Psoas muscle (tissue), 8 donors: ENCODE measurements around the gene B3GAT3. TPM values are rescaled to one million over a fixed set of nuclear protein-coding genes. Genes with fewer than 3 reads are reported as not detected.

Experiments
- ATAC-seq, 4 donors: fragments of 200-7000 bp; cut with Tn5 transposase; one replicate each; pipeline ENCODE4 v1.9.1; 2020; ENCODE audit warnings: moderate library complexity in 3 of 4, mild to moderate bottlenecking in 2 of 4
- DNase-seq, 2 donors: peaks; one replicate each; pipeline ENCODE4 v3.0.0-alpha.2; 2020
- H3K27ac ChIP-seq: fragments of 200-600 bp; one replicate; pipeline ENCODE4 v1.8.0; 2022
- H3K27me3 ChIP-seq, 3 donors: fragments of 200-600 bp in 1 of 3; one replicate each; pipeline versions ENCODE4 v1.6.1 to v1.8.0; 2013 to 2022; ENCODE audit warnings: low read length in 2 of 3, mild to moderate bottlenecking in 2 of 3, moderate library complexity in 1 of 3; ENCODE audit not compliant: insufficient read depth in 3 of 3
- H3K36me3 ChIP-seq, 2 donors: fragments of 200-600 bp in 1 of 2; one replicate each; pipeline versions ENCODE4 v1.6.1 to v1.8.0; 2013 to 2022; ENCODE audit warnings: low read depth in 1 of 2, mild to moderate bottlenecking in 1 of 2, moderate library complexity in 1 of 2; ENCODE audit not compliant: insufficient read depth in 1 of 2
- H3K4me1 ChIP-seq: fragments of 200-600 bp; one replicate; pipeline ENCODE4 v1.8.0; 2022
- H3K4me3 ChIP-seq: fragments of 200-600 bp; one replicate; pipeline ENCODE4 v1.8.0; 2022; ENCODE audit warnings: mild to moderate bottlenecking
- H3K9me3 ChIP-seq: fragments of 200-600 bp; one replicate; pipeline ENCODE4 v1.8.0; 2022
- WGBS, 3 donors: extraction: QIAGEN DNeasy Blood & Tissue Kit; methylation state at CpG; one replicate each; pipeline versions ENCODE4 v1.1.6 to v1.1.7; 2013; 5-methylcytosine and 5-hydroxymethylcytosine counted together
- intact Hi-C, 2 donors: fragments of 100-400 bp; cut with DNase I; formaldehyde crosslinking; loops; one replicate each; pipeline versions ENCODE4 v1.11.0 to v1.14.2; 2022
- polyA plus RNA-seq, 3 donors: library from polyadenylated mRNA; stranded (reverse); fragments of 200-250 nt; gene quantifications; one replicate each; pipeline ENCODE4 v1.2.3, GENCODE V29; 2013
- total RNA-seq, 4 donors: library from RNA; stranded (reverse); fragmentation: NEBNext Ultra II Directional in 2 of 4; extraction: Animal tissue kit (Norgen Biotek cat#: 25700) in 2 of 4; gene quantifications; one replicate each; pipeline versions ENCODE4 v1.2.1 to v1.2.4, GENCODE V29; 2021 to 2023
- TF ChIP-seq, protein P1 (sequence below): fragments of 200-600 bp; IDR thresholded peaks from one replicate; pipeline ENCODE4 v1.8.0; 2022; ENCODE audit warnings: antibody characterized with exemption
- donor health status: healthy with polysubstance abuse.
- donor health status: DM: no; HTN: no; CAD: no; lungs with moderate emphysema.
- donor health status: Bipolar disorder and iron deficiency.
- donor health status: healthy.
- donor health status: DM: yes; HTN: yes; CAD: no.
- donor health status: DM: no; HTN: no; CAD: no.
- donor health status: DM: no; HTN: no; CAD: no.
- donor health status: DM: yes; HTN: yes; CAD: no.

Gene B3GAT3
- total and polyA plus RNA-seq, 7 donors: 7.4 to 37.6 (median 11.7) TPM

GRCh38 chr11:62666259-62666926 is 44.6 kb upstream of the B3GAT3 start:
- intact Hi-C loops: no loop called here

DNA sequence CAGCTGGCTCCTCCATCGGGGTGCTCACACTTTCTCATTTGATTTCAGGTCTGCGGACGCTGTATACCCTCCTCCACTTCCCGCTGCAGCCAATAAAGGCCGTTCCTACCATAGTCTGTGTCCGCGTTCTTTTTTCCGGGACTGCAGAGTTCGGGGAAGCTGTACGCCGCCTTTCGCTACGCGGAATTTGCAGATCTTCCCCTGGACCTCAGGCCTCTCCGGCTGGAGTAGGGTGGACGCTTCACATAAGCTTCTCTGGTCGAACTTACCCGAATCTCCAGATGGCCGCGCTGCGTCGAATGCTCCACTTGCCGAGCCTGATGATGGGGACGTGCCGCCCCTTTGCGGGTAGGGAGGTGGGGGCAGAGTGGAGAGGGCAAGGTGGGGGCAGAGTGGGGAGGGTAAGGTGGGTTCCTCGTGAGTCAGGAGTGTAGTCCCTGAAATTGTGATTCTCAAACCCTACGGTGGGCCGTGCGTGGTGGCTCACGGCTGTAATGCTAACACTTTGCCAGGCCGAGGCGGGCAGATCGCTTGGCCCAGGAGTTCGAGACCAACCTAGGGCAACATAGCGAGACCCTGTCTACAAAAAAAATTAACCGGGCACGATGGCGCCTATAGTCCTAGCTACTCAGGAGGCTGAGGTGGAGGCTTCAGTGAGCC is 43.9 kb upstream of the B3GAT3 start:
- Histone ChIP-seq H3K27ac (peak overlapping the region; percentile 95), H3K4me3 (peak overlapping the region; percentile 99), H3K9me3 (no peaks in the 10 kb centered on the region), H3K4me1 (peaks cover 32% of the 10 kb centered on the region), H3K27me3 (no peaks in the 10 kb centered on the region), H3K36me3 (peaks cover 3 to 43% of the 10 kb centered on the region in 2 donors)
- DNase-seq (peak; percentile 60 to 79), ATAC-seq (peak; percentile 22 to 57 (median 47))
- intact Hi-C loops: no loop called here
- WGBS, 3 donors: 1 to 3% (median 2%) methylated on average over 39 of the region's 39 CpGs
- TF ChIP-seq, protein P1, sequence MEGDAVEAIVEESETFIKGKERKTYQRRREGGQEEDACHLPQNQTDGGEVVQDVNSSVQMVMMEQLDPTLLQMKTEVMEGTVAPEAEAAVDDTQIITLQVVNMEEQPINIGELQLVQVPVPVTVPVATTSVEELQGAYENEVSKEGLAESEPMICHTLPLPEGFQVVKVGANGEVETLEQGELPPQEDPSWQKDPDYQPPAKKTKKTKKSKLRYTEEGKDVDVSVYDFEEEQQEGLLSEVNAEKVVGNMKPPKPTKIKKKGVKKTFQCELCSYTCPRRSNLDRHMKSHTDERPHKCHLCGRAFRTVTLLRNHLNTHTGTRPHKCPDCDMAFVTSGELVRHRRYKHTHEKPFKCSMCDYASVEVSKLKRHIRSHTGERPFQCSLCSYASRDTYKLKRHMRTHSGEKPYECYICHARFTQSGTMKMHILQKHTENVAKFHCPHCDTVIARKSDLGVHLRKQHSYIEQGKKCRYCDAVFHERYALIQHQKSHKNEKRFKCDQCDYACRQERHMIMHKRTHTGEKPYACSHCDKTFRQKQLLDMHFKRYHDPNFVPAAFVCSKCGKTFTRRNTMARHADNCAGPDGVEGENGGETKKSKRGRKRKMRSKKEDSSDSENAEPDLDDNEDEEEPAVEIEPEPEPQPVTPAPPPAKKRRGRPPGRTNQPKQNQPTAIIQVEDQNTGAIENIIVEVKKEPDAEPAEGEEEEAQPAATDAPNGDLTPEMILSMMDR: no peak

More at GRCh38 chr11:62666259-62666926, 44.6 kb upstream of the B3GAT3 start:
- Histone ChIP-seq H3K27me3 (no peaks in the 10 kb centered on the region), H3K36me3 (peaks cover 3 to 42% of the 10 kb centered on the region in 2 donors), H3K9me3 (no peaks in the 10 kb centered on the region), H3K4me3 (peak overlapping the region; percentile 99), H3K4me1 (peaks cover 35% of the 10 kb centered on the region), H3K27ac (peak overlapping the region; percentile 95)
- 31 to 43% (median 42%) methylated on average over 16 of the region's 16 CpGs for WGBS, 3 donors
- no peak for ATAC-seq
- TF ChIP-seq, protein P1: no peak
- DNase-seq: no peak

DNA sequence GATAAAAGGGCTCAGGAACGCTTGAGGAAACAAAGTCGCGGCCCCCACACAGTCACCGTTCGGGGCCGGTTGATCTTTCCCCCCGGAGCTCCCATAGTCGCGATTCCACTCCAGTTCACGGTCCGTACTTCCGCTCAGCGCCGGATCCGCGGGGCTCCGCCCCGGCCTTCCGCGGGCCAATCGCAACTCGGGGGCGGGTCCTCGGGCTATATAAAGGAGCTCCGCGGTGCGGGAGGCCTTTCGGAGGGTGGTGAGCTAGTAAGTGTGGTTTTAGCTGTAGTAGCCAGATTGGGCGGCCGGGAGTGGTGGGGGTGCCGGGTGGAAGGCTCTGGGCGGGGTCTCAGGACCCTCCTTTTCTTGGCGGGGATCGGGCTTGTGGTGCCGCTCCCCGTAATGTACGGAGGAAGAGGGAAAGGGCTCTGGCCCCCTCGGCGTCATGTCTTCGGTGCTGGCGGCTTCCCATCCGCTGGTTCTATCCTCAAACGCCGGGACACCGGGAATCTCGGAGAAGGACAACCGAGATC is 43.4 kb upstream of the B3GAT3 start, which contains the start of the genes C11orf98 and CSKMT:
C11orf98 (minus strand) TSS at position 136 of the 524 bp plus-strand sequence; CDS start at position 95, 41 bp downstream.
CSKMT (plus strand) TSS at position 238 of the 524 bp plus-strand sequence. CDS start 568 bp downstream, outside the sequence.
- H3K36me3 ChIP-seq: peaks cover 3 to 43% of the 10 kb centered on the region in 2 donors
- TF ChIP-seq, protein P1: no peak
- H3K27ac ChIP-seq: peak within 1 kb of the TSS; percentile 95
- H3K4me1 ChIP-seq: peaks cover 27% of the 10 kb centered on the region
- 0 to 1% (median 1%) methylated on average over 42 to 47 of the region's 47 CpGs for WGBS, 3 donors
- H3K4me3 ChIP-seq: peak within 1 kb of the TSS; percentile 99
- intact Hi-C loops: no loop called here
- DNase-seq (peak; percentile 94 to 97), ATAC-seq (peak; percentile 97 to 98 (median 98))
- H3K27me3 ChIP-seq: no peaks in the 10 kb centered on the region
- H3K9me3 ChIP-seq: no peaks in the 10 kb centered on the region

DNA sequence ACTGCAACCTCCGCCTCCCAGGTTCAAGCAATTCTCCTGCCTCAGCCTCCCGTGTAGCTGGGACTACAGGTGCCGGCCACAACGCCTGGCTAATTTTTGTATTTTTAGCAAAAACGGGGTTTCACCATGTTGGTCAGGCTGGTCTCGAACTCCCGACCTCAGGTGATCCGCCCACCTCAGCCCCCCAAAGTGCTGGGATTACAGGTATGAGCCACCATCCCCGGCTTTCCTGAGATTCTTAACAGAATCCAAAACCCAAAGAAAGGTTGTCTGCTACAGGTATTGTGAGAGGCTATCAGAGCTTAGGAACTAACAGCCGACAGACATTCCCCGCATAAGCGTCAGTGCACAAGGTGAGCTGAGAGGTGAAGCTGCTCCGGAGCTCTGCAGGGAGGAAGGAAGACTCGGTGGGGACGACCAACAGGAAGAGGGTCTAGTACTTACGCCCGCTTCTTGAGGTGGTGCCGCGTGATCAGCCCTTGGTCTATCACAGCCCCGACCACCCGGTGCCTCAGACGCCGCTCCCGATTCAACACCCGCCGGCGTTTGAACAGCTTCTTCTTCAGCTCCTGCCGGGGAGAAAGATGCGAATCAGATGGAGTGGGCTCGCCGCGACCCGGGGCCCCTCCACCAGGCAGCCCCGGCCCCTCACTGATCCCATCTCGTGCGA is 42.8 kb upstream of the B3GAT3 start:
- TF ChIP-seq, protein P1: no peak
- Histone ChIP-seq H3K4me1 (peaks cover 23% of the 10 kb centered on the region), H3K9me3 (no peaks in the 10 kb centered on the region), H3K4me3 (peak overlapping the region; percentile 99), H3K36me3 (peaks cover 3 to 43% of the 10 kb centered on the region in 2 donors), H3K27ac (peak overlapping the region; percentile 95), H3K27me3 (no peaks in the 10 kb centered on the region)
- peak in 1 of 2 donors; percentile 75 for DNase-seq
- 3% methylated on average over 36 of the region's 36 CpGs for WGBS, 3 donors
- ATAC-seq: peak; percentile 51 to 59 (median 56)
- intact Hi-C loops: no loop called here
